ENCODE data around the gene TRIM14.

TRIM14 gene

GRCh38 chr9:98118640-98119601, at the start of gene TRIM14:
Gene TRIM14 (minus strand): TSS chr9:98119222. CDS start chr9:98119188, 34 bp downstream.
- peak; percentile 13 to 40 for DNase-seq (ENCODE audit: low read depth in 1 of 2, low spot score in 1 of 2)

GRCh38 chr9:98168153-98168780, 49.2 kb upstream of the TRIM14 start:
- no peak for DNase-seq (ENCODE audit: low read depth in 1 of 2, low spot score in 1 of 2)

- DNase-seq (ENCODE audit: low read depth in 1 of 2, low spot score in 1 of 2) = no peak
These were observed 45.9 kb upstream of the TRIM14 start for GRCh38 chr9:98164912-98165311.

GRCh38 chr9:98162613-98163012, 43.6 kb upstream of the TRIM14 start:
- no peak for DNase-seq (ENCODE audit: low read depth in 1 of 2, low spot score in 1 of 2)

- DNase-seq (ENCODE audit: low read depth in 1 of 2, low spot score in 1 of 2) = no peak
These were observed 42.8 kb upstream of the TRIM14 start for GRCh38 chr9:98161851-98162250.

- no peak for DNase-seq (ENCODE audit: low read depth in 1 of 2, low spot score in 1 of 2)
These were observed 40.8 kb upstream of the TRIM14 start for GRCh38 chr9:98159790-98160189.

GRCh38 chr9:98159301-98159700, 40.3 kb upstream of the TRIM14 start:
- DNase-seq (ENCODE audit: low read depth in 1 of 2, low spot score in 1 of 2) = no peak

- no peak for DNase-seq (ENCODE audit: low read depth in 1 of 2, low spot score in 1 of 2)
These were observed 39.2 kb upstream of the TRIM14 start for GRCh38 chr9:98158071-98158831.

GRCh38 chr9:98157372-98157771, 38.4 kb upstream of the TRIM14 start:
- DNase-seq (ENCODE audit: low read depth in 1 of 2, low spot score in 1 of 2) = no peak

GRCh38 chr9:98154678-98155077, 35.7 kb upstream of the TRIM14 start:
- no peak for DNase-seq (ENCODE audit: low read depth in 1 of 2, low spot score in 1 of 2)

- DNase-seq (ENCODE audit: low read depth in 1 of 2, low spot score in 1 of 2) = no peak
These were observed 33.5 kb upstream of the TRIM14 start for GRCh38 chr9:98152526-98152925.

- no peak for DNase-seq (ENCODE audit: low read depth in 1 of 2, low spot score in 1 of 2)
These were observed 31.7 kb upstream of the TRIM14 start for GRCh38 chr9:98150721-98151120.

- no peak for DNase-seq (ENCODE audit: low read depth in 1 of 2, low spot score in 1 of 2)
These were observed 31.1 kb upstream of the TRIM14 start for GRCh38 chr9:98150164-98150563.

GRCh38 chr9:98149422-98149821, 30.4 kb upstream of the TRIM14 start:
- DNase-seq (ENCODE audit: low read depth in 1 of 2, low spot score in 1 of 2) = no peak

- no peak for DNase-seq (ENCODE audit: low read depth in 1 of 2, low spot score in 1 of 2)
These were observed 29.5 kb upstream of the TRIM14 start for GRCh38 chr9:98148486-98148885.

GRCh38 chr9:98147582-98147981, 28.6 kb upstream of the TRIM14 start:
- DNase-seq (ENCODE audit: low read depth in 1 of 2, low spot score in 1 of 2) = no peak

GRCh38 chr9:98146101-98146991, 27.3 kb upstream of the TRIM14 start:
- DNase-seq (ENCODE audit: low read depth in 1 of 2, low spot score in 1 of 2) = no peak

- DNase-seq (ENCODE audit: low read depth in 1 of 2, low spot score in 1 of 2) = no peak
These were observed 25.6 kb upstream of the TRIM14 start for GRCh38 chr9:98144631-98145030.

- DNase-seq (ENCODE audit: low read depth in 1 of 2, low spot score in 1 of 2) = no peak
These were observed 25.1 kb upstream of the TRIM14 start for GRCh38 chr9:98144076-98144475.

- no peak for DNase-seq (ENCODE audit: low read depth in 1 of 2, low spot score in 1 of 2)
These were observed 24.0 kb upstream of the TRIM14 start for GRCh38 chr9:98142925-98143481.
